BLaER1 (cell line): ENCODE measurements around the gene MFSD2B.
"Not testable (repeated sequence)": the region's sequence is repeated elsewhere in the genome, so short reads cannot be mapped to it uniquely, and the experiment has no call there.

Source experiments
- H3K27ac ChIP-seq: shearing (Covaris generic); formaldehyde crosslinking; 2 replicates; pipeline ENCODE4 v1.8.1; 2022
- H3K27me3 ChIP-seq: shearing (Covaris generic); formaldehyde crosslinking; 2 replicates; pipeline ENCODE4 v1.8.1; 2022
- H3K36me3 ChIP-seq: shearing (Covaris generic); formaldehyde crosslinking; 2 replicates; pipeline ENCODE4 v1.8.1; 2022
- H3K4me1 ChIP-seq: shearing (Covaris generic); formaldehyde crosslinking; 2 replicates; pipeline ENCODE4 v1.8.1; 2022
- H3K4me2 ChIP-seq: shearing (Covaris generic); formaldehyde crosslinking; 2 replicates; pipeline ENCODE4 v1.8.1; 2022
- H3K4me3 ChIP-seq: shearing (Covaris generic); formaldehyde crosslinking; 2 replicates; pipeline ENCODE4 v1.8.1; 2022
- H3K9ac ChIP-seq: shearing (Covaris generic); formaldehyde crosslinking; 2 replicates; pipeline ENCODE4 v1.8.1; 2022
- H3K9me3 ChIP-seq: shearing (Covaris generic); formaldehyde crosslinking; 2 replicates; pipeline ENCODE4 v1.8.1; 2022
- H4K20me1 ChIP-seq: shearing (Covaris generic); formaldehyde crosslinking; 2 replicates; pipeline ENCODE4 v1.8.1; 2022
- Cebpa-rat ChIP-seq: shearing (Covaris generic); IDR thresholded peaks from 2 replicates; pipeline ENCODE4 v1.8.1; 2022

MFSD2B gene

DNA sequence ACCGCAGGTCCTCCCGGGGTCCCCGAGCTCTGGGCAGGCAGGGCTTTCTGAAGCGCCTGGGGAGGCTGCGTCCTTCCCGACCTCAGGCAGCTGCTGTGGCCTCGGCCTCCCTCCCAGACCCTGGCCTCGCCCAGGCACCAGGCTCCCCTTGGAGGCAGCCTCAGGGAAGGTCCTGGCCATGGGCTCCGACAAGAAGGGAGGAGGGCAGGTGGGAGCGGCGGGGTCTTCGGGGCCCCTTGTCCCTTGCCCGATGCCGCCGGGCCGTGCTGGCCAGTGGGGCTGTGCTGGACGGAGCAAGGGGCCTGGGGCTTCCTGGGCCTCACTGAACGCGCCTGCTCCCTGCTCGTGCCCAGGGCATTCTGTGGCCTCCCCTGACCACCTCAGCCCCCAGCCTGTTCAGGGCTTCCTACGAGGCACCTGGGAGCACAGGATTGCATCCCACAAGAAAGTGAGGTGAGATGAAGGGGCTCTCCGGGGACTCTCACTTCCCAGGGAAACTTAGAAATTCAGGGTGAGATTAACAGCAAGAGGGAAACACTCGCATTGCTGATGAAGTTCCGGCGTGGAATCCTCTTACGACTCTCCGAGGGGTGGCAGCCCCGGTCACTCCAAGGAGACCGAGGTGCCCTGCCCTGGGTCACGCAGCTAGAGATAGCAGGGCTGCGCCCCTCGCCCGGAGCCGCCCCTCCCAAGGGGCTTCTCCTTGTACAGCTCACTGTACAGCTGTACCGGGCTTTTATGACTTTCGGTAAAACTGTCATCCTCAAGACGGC lies 778 bp downstream of the MFSD2B start:
- Histone ChIP-seq H3K4me2 (no peak overlapping the region), H3K4me3 (no peak overlapping the region), H3K27ac (no peak overlapping the region), H3K4me1 (peaks cover 7% of the 10 kb centered on the region), H3K36me3 (no peaks in the 10 kb centered on the region), H3K9ac (no peak overlapping the region), H4K20me1 (peaks cover 39% of the 10 kb centered on the region), H3K9me3 (no peaks in the 10 kb centered on the region), H3K27me3 (peaks cover 51% of the 10 kb centered on the region)
- TF ChIP-seq Cebpa-rat, result no peak

DNA sequence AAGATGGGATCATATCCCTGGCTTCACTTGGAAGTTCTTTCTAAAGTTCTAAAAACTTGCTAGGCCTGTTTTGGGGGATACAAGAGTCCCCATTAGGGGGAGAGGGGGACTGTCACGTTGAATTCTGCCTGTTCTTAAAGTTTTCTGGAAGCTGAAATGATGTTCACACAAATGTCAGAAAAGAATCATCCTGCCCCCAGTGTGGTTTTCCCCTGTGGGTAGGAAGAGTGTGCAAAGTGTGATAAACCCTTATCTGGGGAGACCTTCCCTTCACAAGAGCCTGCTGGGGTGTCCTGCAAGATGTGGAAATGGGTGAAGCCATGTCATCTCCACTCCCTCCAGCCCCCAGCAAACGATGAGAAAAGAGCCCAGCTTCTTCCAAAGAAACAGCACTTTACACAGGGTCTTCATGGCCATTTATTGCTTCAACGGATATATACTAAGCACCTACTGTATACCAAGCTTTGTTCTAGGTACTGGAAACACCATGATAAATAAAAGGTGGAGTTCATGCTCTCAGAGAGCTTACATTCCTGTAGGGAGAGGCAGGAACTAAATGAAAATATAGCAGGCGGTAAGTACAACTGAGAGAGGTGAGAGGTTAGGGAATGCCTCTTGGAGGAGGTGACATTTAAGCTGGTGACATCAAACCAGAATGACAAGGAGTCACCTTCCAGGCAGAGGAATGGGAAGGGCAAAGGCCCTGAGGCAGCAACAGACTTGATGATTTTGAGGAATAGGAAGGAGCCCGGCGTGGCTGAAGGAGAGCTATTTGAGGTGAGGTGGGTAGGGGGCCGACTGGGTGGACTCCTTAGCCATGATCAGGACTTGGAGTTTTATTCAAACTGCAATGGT lies 1.6 kb downstream of the MFSD2B start:
- no peak for TF ChIP-seq Cebpa-rat
- peaks cover 39% of the 10 kb centered on the region for H4K20me1 ChIP-seq
- no peak overlapping the region for H3K4me2 ChIP-seq
- H3K4me1 ChIP-seq, result peaks cover 7% of the 10 kb centered on the region
- no peak overlapping the region for H3K4me3 ChIP-seq
- no peaks in the 10 kb centered on the region for H3K9me3 ChIP-seq
- no peak overlapping the region for H3K27ac ChIP-seq
- no peaks in the 10 kb centered on the region for H3K36me3 ChIP-seq
- H3K9ac ChIP-seq, result no peak overlapping the region
- H3K27me3 ChIP-seq, result peaks cover 51% of the 10 kb centered on the region

DNA sequence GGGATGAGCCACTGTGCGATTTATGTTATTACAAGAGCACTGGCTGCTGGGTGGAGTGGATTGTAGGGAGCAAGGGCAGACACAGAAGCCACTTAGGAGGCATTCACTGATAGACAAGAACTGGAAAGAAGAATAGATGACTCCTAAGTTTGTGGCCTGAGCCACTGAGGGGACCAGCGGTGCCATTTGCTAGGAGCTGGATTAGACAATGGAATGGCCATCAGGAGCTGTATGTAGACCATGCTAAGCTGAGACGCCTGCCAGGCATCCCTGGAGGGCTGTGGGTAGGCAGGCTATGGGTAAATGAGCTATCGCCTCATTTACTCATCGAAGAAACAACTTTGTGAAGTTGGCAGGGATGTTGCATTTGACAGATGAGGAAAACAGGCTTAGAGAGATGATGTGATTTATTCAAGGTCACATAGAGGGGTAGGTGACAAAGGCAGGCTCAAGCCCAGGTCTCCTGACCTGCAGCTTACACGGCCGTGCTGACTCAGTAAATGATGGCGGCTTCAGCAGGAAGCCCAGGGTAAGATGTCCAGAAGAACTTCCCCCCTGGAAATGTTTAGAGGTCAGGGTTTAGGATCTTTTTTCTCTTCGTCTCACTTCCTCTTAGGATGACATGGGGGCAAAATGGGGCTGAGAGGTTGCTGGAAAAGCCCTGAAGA lies 2.8 kb downstream of the MFSD2B start:
- Histone ChIP-seq H3K4me1 (peaks cover 7% of the 10 kb centered on the region), H4K20me1 (peaks cover 39% of the 10 kb centered on the region), H3K27me3 (peaks cover 47% of the 10 kb centered on the region), H3K27ac (no peak overlapping the region), H3K9ac (no peak overlapping the region), H3K4me3 (no peak overlapping the region), H3K4me2 (no peak overlapping the region), H3K9me3 (no peaks in the 10 kb centered on the region), H3K36me3 (no peaks in the 10 kb centered on the region)
- no peak for TF ChIP-seq Cebpa-rat

DNA sequence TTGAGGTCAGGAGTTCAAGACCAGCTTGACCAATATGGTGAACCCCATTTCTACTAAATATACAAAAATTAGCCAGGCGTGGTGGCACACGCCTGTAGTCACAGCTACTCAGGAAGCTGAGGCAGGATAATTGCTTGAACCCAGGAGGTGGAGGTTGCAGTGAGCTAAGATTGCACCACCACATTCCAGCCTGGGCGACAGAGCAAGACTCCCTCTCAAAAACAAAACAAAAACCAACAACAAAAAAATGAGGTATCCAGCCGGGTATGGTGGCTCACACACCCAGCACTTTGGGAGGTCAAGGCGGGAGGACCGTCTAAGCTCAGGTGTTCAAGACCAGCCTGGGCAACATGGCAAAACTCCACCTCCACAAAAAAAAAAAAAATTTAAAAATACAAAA lies 5.0 kb downstream of the MFSD2B start:
- H3K36me3 ChIP-seq, H3K27ac ChIP-seq, H3K9ac ChIP-seq, H3K4me3 ChIP-seq, H3K4me2 ChIP-seq, H3K4me1 ChIP-seq, H3K9me3 ChIP-seq: not testable (repeated sequence)
- peaks cover 19% of the 10 kb centered on the region for H4K20me1 ChIP-seq
- H3K27me3 ChIP-seq, result peaks cover 27% of the 10 kb centered on the region

DNA sequence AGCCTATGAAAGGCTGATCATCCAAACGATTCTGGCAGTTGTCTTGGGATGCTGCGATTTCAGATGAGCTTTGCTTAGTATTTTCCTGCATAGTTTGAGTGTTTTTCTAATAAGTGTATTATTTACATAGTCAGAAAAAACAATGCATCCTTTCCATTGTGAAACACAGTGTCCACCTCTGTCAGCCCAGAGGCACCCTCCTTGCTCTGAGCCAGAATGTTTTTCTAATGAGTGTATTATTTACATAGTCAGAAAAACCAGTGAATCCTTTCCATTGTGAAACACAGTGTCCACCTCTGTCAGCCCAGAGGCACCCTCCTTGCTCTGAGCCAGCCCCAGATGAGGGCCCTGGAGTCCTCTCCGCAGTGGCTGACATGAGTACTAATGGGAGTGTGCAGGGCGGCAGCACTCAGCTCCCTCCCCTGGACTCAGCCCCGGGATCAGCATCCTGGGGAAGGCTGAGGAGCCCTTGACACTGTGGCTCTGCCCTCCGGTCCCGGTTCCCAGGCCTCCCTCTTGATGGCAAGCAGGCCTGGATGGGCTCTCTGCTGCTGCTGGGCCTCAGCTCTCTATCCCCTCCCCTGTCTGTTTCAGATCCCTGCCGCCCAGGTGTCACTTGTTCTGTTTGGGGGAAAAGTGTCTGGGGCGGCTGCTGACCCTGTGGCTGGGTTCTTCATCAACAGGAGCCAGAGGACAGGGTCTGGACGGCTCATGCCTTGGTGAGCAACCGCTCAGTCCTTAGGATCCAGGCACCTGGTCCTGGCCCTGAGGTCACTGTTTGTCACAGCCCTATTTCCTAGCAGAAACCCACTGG lies 5.9 kb downstream of the MFSD2B start:
- Histone ChIP-seq H4K20me1 (peaks cover 10% of the 10 kb centered on the region), H3K27me3 (peaks cover 18% of the 10 kb centered on the region), H3K4me1 (no peaks in the 10 kb centered on the region), H3K36me3 (no peaks in the 10 kb centered on the region), H3K9me3 (no peaks in the 10 kb centered on the region), H3K9ac (no peak overlapping the region), H3K4me2 (no peak overlapping the region), H3K4me3 (no peak overlapping the region), H3K27ac (no peak overlapping the region)
- no peak for TF ChIP-seq Cebpa-rat

DNA sequence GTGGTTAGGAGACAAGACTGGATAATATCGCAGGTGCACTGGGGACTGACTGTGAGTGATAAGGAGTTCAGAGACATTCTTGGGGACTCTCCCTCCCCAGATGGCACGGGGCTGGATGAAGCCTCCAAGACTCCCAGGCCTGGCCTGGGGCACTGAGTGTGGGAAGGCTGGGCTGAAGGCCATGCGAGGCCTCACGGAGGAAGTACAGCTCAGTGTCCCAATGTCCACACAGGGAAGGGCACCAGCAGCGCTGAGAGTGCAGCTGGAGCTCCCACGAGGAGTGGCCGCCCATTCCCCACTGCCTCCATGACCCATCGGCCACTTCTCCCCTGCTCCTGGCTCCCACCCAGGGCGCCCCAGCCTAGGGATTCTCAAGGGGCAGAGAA lies 6.5 kb downstream of the MFSD2B start:
- H4K20me1 ChIP-seq, result 0 out of 2 replicates have a peak, but pooled peaks cover 4% of the 10 kb centered on the region
- no peaks in the 10 kb centered on the region for H3K9me3 ChIP-seq
- H3K27ac ChIP-seq, result no peak overlapping the region
- H3K4me3 ChIP-seq, result no peak overlapping the region
- no peak for TF ChIP-seq Cebpa-rat
- H3K4me1 ChIP-seq, result no peaks in the 10 kb centered on the region
- peaks cover under 1% of the 10 kb centered on the region; the same call in 1 of the 2 replicates for H3K36me3 ChIP-seq
- H3K9ac ChIP-seq, result no peak overlapping the region
- H3K27me3 ChIP-seq, result peaks cover 12% of the 10 kb centered on the region
- H3K4me2 ChIP-seq, result no peak overlapping the region

DNA sequence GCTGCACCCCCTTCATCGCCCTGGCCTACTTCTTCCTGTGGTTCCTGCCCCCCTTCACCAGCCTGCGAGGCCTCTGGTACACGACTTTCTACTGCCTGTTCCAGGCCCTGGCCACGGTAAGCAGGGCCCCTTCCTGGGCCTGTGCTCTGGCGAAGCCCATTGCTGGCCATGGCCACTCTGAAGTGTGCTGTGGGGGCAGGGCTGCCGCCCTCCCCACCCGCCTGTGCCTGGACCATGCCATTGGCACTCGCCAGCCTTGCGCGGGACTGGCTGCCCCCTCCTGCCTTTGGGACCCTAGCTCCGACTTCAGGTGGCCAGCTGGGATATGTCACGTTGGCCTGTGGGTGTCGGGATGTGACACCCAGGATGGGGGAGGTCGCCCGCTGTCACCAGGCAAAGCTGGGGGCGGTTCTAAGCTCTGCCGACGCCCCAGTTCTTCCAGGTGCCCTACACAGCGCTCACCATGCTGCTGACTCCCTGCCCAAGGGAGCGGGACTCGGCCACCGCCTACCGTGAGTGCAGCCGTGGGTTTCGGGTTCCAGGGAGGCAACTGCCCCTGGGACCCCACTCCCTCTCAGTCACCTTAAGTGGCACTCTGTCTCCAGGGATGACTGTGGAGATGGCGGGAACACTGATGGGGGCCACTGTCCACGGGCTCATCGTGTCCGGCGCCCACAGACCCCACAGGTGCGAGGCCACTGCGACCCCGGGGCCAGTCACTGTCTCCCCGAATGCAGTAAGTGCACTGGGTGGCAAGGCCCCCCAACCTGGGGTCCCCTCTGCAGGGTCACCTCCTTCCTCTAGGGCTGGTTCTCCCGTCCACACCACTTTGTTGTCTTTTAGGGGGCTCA lies 7.2 kb downstream of the MFSD2B start:
- H3K9me3 ChIP-seq, result no peaks in the 10 kb centered on the region
- no peak overlapping the region for H3K27ac ChIP-seq
- H3K36me3 ChIP-seq, result peaks cover 8% of the 10 kb centered on the region
- no peak overlapping the region for H3K4me3 ChIP-seq
- no peak overlapping the region for H3K9ac ChIP-seq
- TF ChIP-seq Cebpa-rat, result no peak
- peaks cover 6% of the 10 kb centered on the region; the same call in 1 of the 2 replicates for H3K27me3 ChIP-seq
- H3K4me1 ChIP-seq, result no peaks in the 10 kb centered on the region
- H4K20me1 ChIP-seq, result no peaks in the 10 kb centered on the region
- H3K4me2 ChIP-seq, result no peak overlapping the region

DNA sequence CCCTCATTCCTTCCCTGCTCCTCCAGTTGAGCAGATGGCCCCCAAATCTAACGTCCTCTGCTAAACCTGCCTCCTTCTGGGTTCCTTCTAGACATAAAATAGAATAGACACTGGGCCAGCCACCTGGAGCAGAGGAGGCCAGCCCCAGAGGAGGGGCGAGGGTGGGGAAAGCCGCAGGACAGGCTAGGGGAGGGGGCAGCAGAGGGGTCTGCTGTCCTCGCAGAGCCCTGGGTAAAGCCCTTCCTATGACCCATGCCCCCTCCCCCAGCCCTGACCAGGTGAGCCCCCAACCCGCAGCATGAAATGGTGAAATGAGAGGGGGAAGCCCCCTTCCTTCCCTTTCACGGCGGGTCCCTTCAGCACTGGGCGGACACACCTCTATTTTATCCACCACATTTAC lies 7.8 kb downstream of the MFSD2B start:
- no peaks in the 10 kb centered on the region for H4K20me1 ChIP-seq
- no peak for TF ChIP-seq Cebpa-rat
- H3K36me3 ChIP-seq, result peaks cover 14% of the 10 kb centered on the region
- no peaks in the 10 kb centered on the region for H3K9me3 ChIP-seq
- no peak overlapping the region for H3K9ac ChIP-seq
- H3K4me1 ChIP-seq, result no peaks in the 10 kb centered on the region
- H3K27ac ChIP-seq, result no peak overlapping the region
- no peak overlapping the region for H3K4me2 ChIP-seq
- H3K4me3 ChIP-seq, result no peak overlapping the region
- H3K27me3 ChIP-seq, result no peaks in the 10 kb centered on the region

DNA sequence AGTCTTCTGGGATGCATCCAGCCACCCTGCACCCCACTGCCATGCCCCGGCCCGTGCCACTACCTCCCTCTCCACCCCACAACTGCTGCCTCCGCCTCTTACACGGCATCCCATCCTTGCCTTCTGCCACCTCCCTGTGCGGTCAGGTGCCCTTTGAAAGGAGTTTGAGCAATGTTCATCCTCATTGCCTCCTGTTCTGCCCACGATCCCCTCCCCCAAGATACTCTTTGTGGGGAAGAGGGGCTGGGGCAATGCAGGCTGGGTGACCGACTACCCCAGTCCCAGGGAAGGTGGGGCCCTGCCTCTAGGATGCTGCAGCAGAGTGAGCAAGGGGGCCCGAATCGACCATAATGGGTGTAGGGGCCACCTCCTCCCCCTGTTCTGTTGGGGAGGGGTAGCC lies 8.4 kb downstream of the MFSD2B start:
- Histone ChIP-seq H3K4me3 (no peak overlapping the region), H3K36me3 (peaks cover 19% of the 10 kb centered on the region), H3K27me3 (no peaks in the 10 kb centered on the region), H4K20me1 (no peaks in the 10 kb centered on the region), H3K9ac (no peak overlapping the region), H3K4me2 (no peak overlapping the region), H3K27ac (no peak overlapping the region), H3K9me3 (no peaks in the 10 kb centered on the region), H3K4me1 (no peaks in the 10 kb centered on the region)
- TF ChIP-seq Cebpa-rat, result no peak
